HCT116 (cell line): Measurements from ENCODE around the gene COLEC11. TPM values are rescaled to one million over a fixed set of nuclear protein-coding genes. Genes with fewer than 3 reads are reported as not detected.

Source experiments
- ATAC-seq: fragments of 200-7000 bp; cut with Tn5 transposase; 2 replicates; pipeline ENCODE4 v1.9.1; 2020; ENCODE audit warnings: mild to moderate bottlenecking, moderate library complexity
- BruUV-seq: library from RNA; stranded (reverse); fragments of 400-500 nt; replicated peaks from 2 replicates; lab custom pipeline; 2021; lab: Mats Ljungman, UMichigan
- CTCF ChIA-PET: fragments of 300-600 bp; sonication (Branson Sonifier 250); formaldehyde crosslinking; loops from one replicate; lab custom pipeline; 2021; ENCODE audit warnings: antibody characterized with exemption; lab: Charles Lee
- POLR2A ChIA-PET: fragments of 300-600, 350-600 bp; sonication (Branson Sonifier 250); formaldehyde crosslinking; loops from one replicate; lab custom pipeline; 2021; ENCODE audit warnings: antibody characterized with exemption; lab: Charles Lee
- RAD21 ChIA-PET, 2 experiments: fragments of 300-600 bp; sonication (Branson Sonifier 250); formaldehyde crosslinking; loops; one replicate each; lab custom pipeline; 2023; ENCODE audit warnings: low total read pairs in 2 of 2; ENCODE audit not compliant: uncharacterized antibody in 2 of 2, unreplicated experiment in 2 of 2, low non-redundant PET in 1 of 2; lab: Charles Lee
- DNase-seq: peaks from one replicate; pipeline ENCODE4 v3.0.0-alpha.2; 2010; ENCODE audit warnings: low read depth, low spot score
- H2AFZ ChIP-seq: fragments of 200-600 bp; shearing (Covaris generic), sonication (generic); 2 replicates; pipeline ENCODE4 v1.6.1; 2017; ENCODE audit warnings: low read depth, mixed run types, mixed read lengths, antibody characterized with exemption, low read length; ENCODE audit not compliant: poor library complexity, severe bottlenecking
- H3K27ac ChIP-seq: 2 replicates; pipeline ENCODE4 v1.5.1; 2012; ENCODE audit warnings: low read depth, low read length
- H3K27me3 ChIP-seq: fragments of 200-600 bp; sonication (generic); 2 replicates; pipeline ENCODE4 v1.6.1; 2016; ENCODE audit warnings: mixed run types, low read length, mixed read lengths; ENCODE audit not compliant: insufficient read depth
- H3K36me3 ChIP-seq, 2 experiments: fragments of 200-500 bp in 1 of 2; fragments of 200-600 bp in 1 of 2; sonication (Bioruptor generic) in 1 of 2; sonication (generic) in 1 of 2; 2 replicates each; pipeline versions ENCODE4 v1.5.1 to v1.6.1; 2014 to 2016; ENCODE audit warnings: low read length in 2 of 2, inconsistent platforms in 1 of 2, mixed read lengths in 1 of 2, mixed run types in 1 of 2; ENCODE audit not compliant: insufficient read depth in 2 of 2, control insufficient read depth in 1 of 2
- H3K4me1 ChIP-seq, 2 experiments: fragments of 200-600 bp in 1 of 2; sonication (generic) in 1 of 2; 2 replicates each; pipeline versions ENCODE4 v1.5.1 to v1.6.1; 2012 to 2017; ENCODE audit warnings: low read length in 2 of 2, inconsistent platforms in 1 of 2, mild to moderate bottlenecking in 1 of 2, mixed read lengths in 1 of 2, mixed run types in 1 of 2, moderate library complexity in 1 of 2; ENCODE audit not compliant: insufficient read depth in 2 of 2, control insufficient read depth in 1 of 2
- H3K4me2 ChIP-seq: fragments of 200-600 bp; sonication (generic); 2 replicates; pipeline ENCODE4 v1.6.1; 2017; ENCODE audit warnings: mixed run types, low read length, mixed read lengths
- H3K4me3 ChIP-seq, 2 experiments: fragments of 200-600 bp in 1 of 2; sonication (generic) in 1 of 2; replicated peaks in 1 of 2; 2 replicates each; pipeline ENCODE4 v1.5.1; 2011 to 2016; ENCODE audit warnings: low read length in 2 of 2, control low read depth in 1 of 2, low read depth in 1 of 2, mild to moderate bottlenecking in 1 of 2, mixed read lengths in 1 of 2, mixed run types in 1 of 2
- H3K79me2 ChIP-seq: fragments of 200-600 bp; sonication (generic); 2 replicates; pipeline ENCODE4 v1.6.1; 2017; ENCODE audit warnings: mild to moderate bottlenecking, mixed run types, low read length, moderate library complexity, mixed read lengths; ENCODE audit not compliant: insufficient read depth
- H3K9ac ChIP-seq: fragments of 200-600 bp; sonication (generic); 2 replicates; pipeline ENCODE4 v1.6.1; 2016; ENCODE audit warnings: low read length, mixed read lengths
- H3K9me2 ChIP-seq: fragments of 200-600 bp; sonication (generic), shearing (Covaris generic); 2 replicates; pipeline ENCODE4 v1.6.1; 2017; ENCODE audit warnings: mixed run types, mild to moderate bottlenecking, moderate library complexity; ENCODE audit not compliant: insufficient read depth
- H3K9me3 ChIP-seq, 2 experiments: fragments of 200-500 bp in 1 of 2; fragments of 200-600 bp in 1 of 2; sonication (Bioruptor generic) in 1 of 2; sonication (generic) in 1 of 2; 2 replicates each; pipeline ENCODE4 v1.6.1; 2014 to 2017; ENCODE audit warnings: low read length in 2 of 2, mixed read lengths in 2 of 2, inconsistent platforms in 1 of 2, low read depth in 1 of 2, mild to moderate bottlenecking in 1 of 2, mixed run types in 1 of 2, moderate library complexity in 1 of 2; ENCODE audit not compliant: control insufficient read depth in 1 of 2, insufficient read depth in 1 of 2
- H4K20me1 ChIP-seq: fragments of 200-600 bp; sonication (generic), shearing (Covaris generic); 2 replicates; pipeline ENCODE4 v1.6.1; 2017; ENCODE audit warnings: mixed run types, mild to moderate bottlenecking, moderate library complexity; ENCODE audit not compliant: insufficient read depth
- ATF3 ChIP-seq: IDR thresholded peaks from 2 replicates; pipeline ENCODE4 v1.6.1; 2012
- CEBPB ChIP-seq: IDR thresholded peaks from 2 replicates; pipeline ENCODE4 v1.6.1; 2012; ENCODE audit warnings: low read depth
- ELF1 ChIP-seq: IDR thresholded peaks from 2 replicates; pipeline ENCODE4 v1.6.1; 2012; ENCODE audit warnings: low read depth, borderline replicate concordance
- EZH2 ChIP-seq: fragments of 200-600 bp; sonication (generic); IDR thresholded peaks from 2 replicates; pipeline ENCODE4 v1.6.1; 2017; ENCODE audit warnings: antibody characterized with exemption, mixed run types
- EZH2phosphoT487 ChIP-seq: fragments of 200-600 bp; IDR thresholded peaks from 2 replicates; pipeline ENCODE4 v1.6.1; 2018; ENCODE audit warnings: antibody characterized with exemption, borderline replicate concordance
- FOSL1 ChIP-seq: IDR thresholded peaks from 2 replicates; pipeline ENCODE4 v1.6.1; 2012; ENCODE audit warnings: low read depth
- POLR2A ChIP-seq: IDR thresholded peaks from 2 replicates; pipeline ENCODE4 v1.7.0; 2011; ENCODE audit warnings: borderline replicate concordance; ENCODE audit not compliant: insufficient read depth, insufficient read length; ENCODE audit errors: extremely low read depth
- POLR2AphosphoS5 ChIP-seq: IDR thresholded peaks from 2 replicates; pipeline ENCODE4 v1.6.1; 2011; ENCODE audit warnings: mild to moderate bottlenecking, low read depth, low read length, moderate library complexity
- RAD21 ChIP-seq: IDR thresholded peaks from 2 replicates; pipeline ENCODE4 v1.6.1; 2012; ENCODE audit warnings: low read depth, mild to moderate bottlenecking
- REST ChIP-seq: IDR thresholded peaks from 2 replicates; pipeline ENCODE4 v1.6.1; 2012; ENCODE audit warnings: low read depth
- SP1 ChIP-seq: IDR thresholded peaks from 2 replicates; pipeline ENCODE4 v1.6.1; 2012; ENCODE audit warnings: low read depth
- SRF ChIP-seq: IDR thresholded peaks from 2 replicates; pipeline ENCODE4 v1.6.1; 2012; ENCODE audit warnings: low read depth
- ZFX ChIP-seq: fragments of 450-650 bp; IDR thresholded peaks from 2 replicates; pipeline ENCODE4 v1.6.1; 2017
- ZNF274 ChIP-seq: fragments of 200-500 bp; sonication (Bioruptor generic); IDR thresholded peaks from 2 replicates; pipeline ENCODE4 v1.6.1; 2014; ENCODE audit warnings: mild to moderate bottlenecking, low read depth, low read length, inconsistent platforms
- intact Hi-C: fragments of 100-400 bp; cut with micrococcal nuclease; formaldehyde crosslinking; loops from 2 replicates; pipeline ENCODE4 v1.10.0; 2022
- total RNA-seq: library from RNA; stranded (reverse); gene quantifications from one replicate; pipeline ENCODE4 v1.2.1, GENCODE V29; 2021; ENCODE audit not compliant: unreplicated experiment
- TF ChIP-seq, protein P1 (sequence below), 3 experiments: fragments of 200-600 bp in 1 of 3; sonication (generic) in 1 of 3; IDR thresholded peaks in 2 of 3; conservative IDR thresholded peaks in 1 of 3; 2 replicates each; pipeline ENCODE4 v1.5.1; 2012 to 2017; ENCODE audit warnings: low read depth in 2 of 3, low read length in 2 of 3, antibody characterized with exemption in 1 of 3, borderline replicate concordance in 1 of 3, control low read depth in 1 of 3, mild to moderate bottlenecking in 1 of 3, mixed read lengths in 1 of 3, mixed run types in 1 of 3, moderate library complexity in 1 of 3; ENCODE audit not compliant: insufficient read depth in 1 of 3
- TF ChIP-seq, protein P2 (sequence below): IDR thresholded peaks from 2 replicates; pipeline ENCODE4 v1.6.1; 2011; ENCODE audit warnings: mild to moderate bottlenecking, low read length, moderate library complexity; ENCODE audit not compliant: insufficient replicate concordance; ENCODE audit errors: extremely low read depth

The COLEC11 gene
- total RNA-seq, 1 experiment from 2014 or later, result 0.15 TPM

DNA sequence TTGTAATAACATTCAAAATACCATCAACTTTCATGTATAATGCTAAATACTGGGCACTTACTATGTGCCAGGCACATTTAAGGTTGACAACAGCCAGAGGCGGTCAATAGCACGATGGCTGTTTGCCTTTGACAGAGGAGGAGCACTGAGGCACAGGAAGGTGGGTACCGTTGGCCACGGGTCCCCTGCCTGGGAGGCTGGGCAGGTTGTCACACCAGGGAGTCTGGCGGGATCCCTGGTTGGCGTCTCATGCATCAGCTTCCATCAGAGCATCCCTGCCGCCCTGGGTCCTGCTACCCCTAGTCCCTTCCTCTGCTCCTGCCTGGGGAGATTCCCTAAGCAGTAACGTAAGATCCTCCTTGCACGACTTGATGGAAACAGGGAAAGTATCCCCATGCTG lies 82.5 kb downstream of the COLEC11 start:
- POLR2A ChIA-PET, result no interaction called here
- Histone ChIP-seq H3K4me2 (no peak overlapping the region), H4K20me1 (no peaks in the 10 kb centered on the region), H3K27me3 (peaks cover 11% of the 10 kb centered on the region; the same call in 1 of the 2 replicates), H3K4me1 (no peaks in the 10 kb centered on the region), H3K9me3 (no peaks in the 10 kb centered on the region), H3K27ac (no peak overlapping the region), H3K9ac (no peak overlapping the region), H3K36me3 (no peaks in the 10 kb centered on the region), H2AFZ (no peak overlapping the region), H3K4me3 (no peak overlapping the region), H3K9me2 (no peaks in the 10 kb centered on the region), H3K79me2 (no peaks in the 10 kb centered on the region)
- DNase-seq (no peak), ATAC-seq (no peak)
- RAD21 ChIA-PET, result no interaction called here
- no TSS peak for BruUV-seq
- intact Hi-C loops, result no loop called here
- no peak for TF ChIP-seq ZNF274
- TF ChIP-seq SRF, result no peak
- TF ChIP-seq, protein P1, sequence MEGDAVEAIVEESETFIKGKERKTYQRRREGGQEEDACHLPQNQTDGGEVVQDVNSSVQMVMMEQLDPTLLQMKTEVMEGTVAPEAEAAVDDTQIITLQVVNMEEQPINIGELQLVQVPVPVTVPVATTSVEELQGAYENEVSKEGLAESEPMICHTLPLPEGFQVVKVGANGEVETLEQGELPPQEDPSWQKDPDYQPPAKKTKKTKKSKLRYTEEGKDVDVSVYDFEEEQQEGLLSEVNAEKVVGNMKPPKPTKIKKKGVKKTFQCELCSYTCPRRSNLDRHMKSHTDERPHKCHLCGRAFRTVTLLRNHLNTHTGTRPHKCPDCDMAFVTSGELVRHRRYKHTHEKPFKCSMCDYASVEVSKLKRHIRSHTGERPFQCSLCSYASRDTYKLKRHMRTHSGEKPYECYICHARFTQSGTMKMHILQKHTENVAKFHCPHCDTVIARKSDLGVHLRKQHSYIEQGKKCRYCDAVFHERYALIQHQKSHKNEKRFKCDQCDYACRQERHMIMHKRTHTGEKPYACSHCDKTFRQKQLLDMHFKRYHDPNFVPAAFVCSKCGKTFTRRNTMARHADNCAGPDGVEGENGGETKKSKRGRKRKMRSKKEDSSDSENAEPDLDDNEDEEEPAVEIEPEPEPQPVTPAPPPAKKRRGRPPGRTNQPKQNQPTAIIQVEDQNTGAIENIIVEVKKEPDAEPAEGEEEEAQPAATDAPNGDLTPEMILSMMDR (IDR thresholded peaks at IDR 0.05 in 2 of 3, conservative IDR thresholded peaks at IDR 0.05 in 1 of 3; ENCODE audit: borderline replicate concordance in 1 of 3, insufficient read depth in 1 of 3, low read depth in 2 of 3, low read length in 2 of 3), result no peak
- TF ChIP-seq RAD21, result no peak
- no peak for TF ChIP-seq POLR2AphosphoS5
- TF ChIP-seq SP1, result no peak
- TF ChIP-seq EZH2phosphoT487, result no peak
- no peak for TF ChIP-seq EZH2
- TF ChIP-seq POLR2A, result no peak
- no peak for TF ChIP-seq ZFX
- TF ChIP-seq ATF3, result no peak
- no peak for TF ChIP-seq REST
- TF ChIP-seq FOSL1, result no peak
- no peak for TF ChIP-seq ELF1
- TF ChIP-seq CEBPB, result no peak
- TF ChIP-seq, protein P2, sequence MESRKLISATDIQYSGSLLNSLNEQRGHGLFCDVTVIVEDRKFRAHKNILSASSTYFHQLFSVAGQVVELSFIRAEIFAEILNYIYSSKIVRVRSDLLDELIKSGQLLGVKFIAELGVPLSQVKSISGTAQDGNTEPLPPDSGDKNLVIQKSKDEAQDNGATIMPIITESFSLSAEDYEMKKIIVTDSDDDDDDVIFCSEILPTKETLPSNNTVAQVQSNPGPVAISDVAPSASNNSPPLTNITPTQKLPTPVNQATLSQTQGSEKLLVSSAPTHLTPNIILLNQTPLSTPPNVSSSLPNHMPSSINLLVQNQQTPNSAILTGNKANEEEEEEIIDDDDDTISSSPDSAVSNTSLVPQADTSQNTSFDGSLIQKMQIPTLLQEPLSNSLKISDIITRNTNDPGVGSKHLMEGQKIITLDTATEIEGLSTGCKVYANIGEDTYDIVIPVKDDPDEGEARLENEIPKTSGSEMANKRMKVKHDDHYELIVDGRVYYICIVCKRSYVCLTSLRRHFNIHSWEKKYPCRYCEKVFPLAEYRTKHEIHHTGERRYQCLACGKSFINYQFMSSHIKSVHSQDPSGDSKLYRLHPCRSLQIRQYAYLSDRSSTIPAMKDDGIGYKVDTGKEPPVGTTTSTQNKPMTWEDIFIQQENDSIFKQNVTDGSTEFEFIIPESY, result no peak
- CTCF ChIA-PET, result no interaction called here
